ENCODE results near the gene PLEKHM1. TPM values are rescaled to one million over a fixed set of nuclear protein-coding genes. Genes with fewer than 3 reads are reported as not detected.

The PLEKHM1 gene
- total RNA-seq, 2 experiments from 2014 or later, result 108 to 118 TPM

DNA sequence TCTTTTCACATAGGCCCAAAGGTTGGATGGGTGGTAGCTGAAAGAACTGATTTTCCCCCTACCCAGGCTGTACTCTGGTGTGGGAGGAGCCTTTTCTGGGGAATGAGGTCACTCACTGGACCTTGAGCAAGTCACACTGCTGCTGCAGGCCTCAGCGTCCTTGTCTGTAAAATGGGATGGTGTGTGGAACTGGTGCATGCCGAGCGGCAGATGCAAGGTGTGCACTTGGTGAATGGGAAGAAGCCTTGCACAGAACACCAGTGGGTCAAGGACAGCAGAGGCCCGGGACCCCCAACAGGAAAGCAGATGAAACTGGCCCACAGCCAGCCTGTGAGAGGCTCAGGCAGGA, 96.0 kb downstream of the PLEKHM1 start:
- H3K36me3 Mint-ChIP-seq (ENCODE audit: low read depth), result peaks cover 43% of the 10 kb centered on the region
- CTCF ChIA-PET, result interaction anchor here (0.6 to 1.0 kb wide), 2 partner anchors 9 to 74 kb away, joined by 3 read pairs; no protein-coding TSS in a partner anchor
- ATAC-seq (ENCODE audit: poor library complexity) (no peak), DNase-seq (no peak)
- H3K27ac Mint-ChIP-seq, result no peak overlapping the region
- no peaks in the 10 kb centered on the region for H3K9me3 Mint-ChIP-seq
- no peak overlapping the region for H3K4me3 ChIP-seq (ENCODE audit: low read length)
- H3K4me1 Mint-ChIP-seq (ENCODE audit: low read depth), result peaks cover 7% of the 10 kb centered on the region
- H3K27me3 ChIP-seq (ENCODE audit: control insufficient read depth in 1 of 2, insufficient read depth in 2 of 2, low read length in 2 of 2), result no peaks in the 10 kb centered on the region
- POLR2A ChIA-PET, result no interaction called here
- H3K9me3 ChIP-seq (ENCODE audit: control insufficient read depth in 1 of 2, insufficient read depth in 1 of 2, low read length in 2 of 2), result no peaks in the 10 kb centered on the region
- peaks cover 2% of the 10 kb centered on the region for H3K4me1 ChIP-seq (ENCODE audit: insufficient read depth, low read length)
- peaks cover 54% of the 10 kb centered on the region for H3K36me3 ChIP-seq (ENCODE audit: insufficient read depth, low read length)
- no peaks in the 10 kb centered on the region for H3K27me3 Mint-ChIP-seq
- H3K4me3 Mint-ChIP-seq, result no peak overlapping the region
- intact Hi-C loops (cut with DNase I, micrococcal nuclease), result loop anchor here in 1 of 2 experiments (2.0 kb wide), 1 partner anchor 438 kb away; no protein-coding TSS in a partner anchor
- no peak overlapping the region for H3K27ac ChIP-seq (ENCODE audit: low read depth in 1 of 2, low read length in 2 of 2)
- no peak for TF ChIP-seq CTCF (IDR thresholded peaks at IDR 0.05)

DNA sequence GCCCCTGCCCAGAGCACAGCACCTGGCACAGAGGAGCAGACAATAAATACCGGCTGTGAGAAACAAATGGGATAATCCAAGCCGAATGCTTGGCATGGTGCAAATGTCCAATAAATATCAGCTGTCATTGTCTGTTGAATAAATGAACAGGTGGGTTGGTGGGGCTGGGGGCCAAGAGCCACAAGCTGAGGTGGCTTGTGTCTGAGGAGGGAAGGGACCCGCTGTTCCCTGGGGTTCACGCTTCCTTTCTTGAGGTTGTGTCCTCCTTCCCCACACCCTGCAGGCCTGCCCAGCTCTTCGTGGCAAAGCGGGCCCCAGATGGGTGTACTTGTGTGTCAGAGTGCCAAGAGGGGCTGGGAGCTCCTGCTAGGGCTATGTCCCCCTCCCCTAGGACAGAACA, 96.4 kb downstream of the PLEKHM1 start:
- Histone ChIP-seq H3K36me3 (ENCODE audit: insufficient read depth, low read length) (peaks cover 51% of the 10 kb centered on the region), H3K9me3 (ENCODE audit: control insufficient read depth in 1 of 2, insufficient read depth in 1 of 2, low read length in 2 of 2) (no peaks in the 10 kb centered on the region), H3K4me1 (ENCODE audit: insufficient read depth, low read length) (peaks cover 3% of the 10 kb centered on the region), H3K27ac (ENCODE audit: low read depth in 1 of 2, low read length in 2 of 2) (no peak overlapping the region), H3K27me3 (ENCODE audit: control insufficient read depth in 1 of 2, insufficient read depth in 2 of 2, low read length in 2 of 2) (no peaks in the 10 kb centered on the region), H3K4me3 (ENCODE audit: low read length) (no peak overlapping the region)
- Mint-ChIP-seq H3K4me1 (ENCODE audit: low read depth) (peaks cover 7% of the 10 kb centered on the region), H3K27ac (no peak overlapping the region), H3K27me3 (no peaks in the 10 kb centered on the region), H3K36me3 (ENCODE audit: low read depth) (peaks cover 38% of the 10 kb centered on the region), H3K9me3 (no peaks in the 10 kb centered on the region), H3K4me3 (no peak overlapping the region)
- intact Hi-C loops (cut with DNase I, micrococcal nuclease), result loop anchor here in 1 of 2 experiments (2.0 kb wide), 1 partner anchor 439 kb away; no protein-coding TSS in a partner anchor
- CTCF ChIA-PET, result interaction anchor here (1.0 kb wide), 1 partner anchor 8 kb away, joined by 3 read pairs; no protein-coding TSS in a partner anchor
- ATAC-seq (ENCODE audit: poor library complexity) (no peak), DNase-seq (no peak)
- no peak for TF ChIP-seq CTCF (IDR thresholded peaks at IDR 0.05)
- POLR2A ChIA-PET, result interaction anchor here (1.4 kb wide), 1 partner anchor 172 kb away, joined by 4 read pairs; the partner anchor contains the start of gene FMNL1

- Mint-ChIP-seq H3K36me3 (ENCODE audit: low read depth) (peaks cover 32% of the 10 kb centered on the region), H3K9me3 (no peaks in the 10 kb centered on the region), H3K4me1 (ENCODE audit: low read depth) (peaks cover 7% of the 10 kb centered on the region), H3K27me3 (no peaks in the 10 kb centered on the region), H3K27ac (no peak overlapping the region), H3K4me3 (no peak overlapping the region)
- ChIA-PET CTCF (no interaction called here), POLR2A (interaction anchor here (0.9 to 1.4 kb wide), 3 partner anchors 145 to 174 kb away, joined by 4 to 6 read pairs (median 4); partner anchors contain the start of gene FMNL1)
- peaks cover 7% of the 10 kb centered on the region for H3K4me1 ChIP-seq (ENCODE audit: insufficient read depth, low read length)
- DNase-seq (no peak), ATAC-seq (ENCODE audit: poor library complexity) (no peak)
- no peak for TF ChIP-seq CTCF (IDR thresholded peaks at IDR 0.05)
- no peaks in the 10 kb centered on the region for H3K27me3 ChIP-seq (ENCODE audit: control insufficient read depth in 1 of 2, insufficient read depth in 2 of 2, low read length in 2 of 2)
- peaks cover 44% of the 10 kb centered on the region for H3K36me3 ChIP-seq (ENCODE audit: insufficient read depth, low read length)
- no peak overlapping the region for H3K27ac ChIP-seq (ENCODE audit: low read depth in 1 of 2, low read length in 2 of 2)
- no peak overlapping the region for H3K4me3 ChIP-seq (ENCODE audit: low read length)
- H3K9me3 ChIP-seq (ENCODE audit: control insufficient read depth in 1 of 2, insufficient read depth in 1 of 2, low read length in 2 of 2), result no peaks in the 10 kb centered on the region
- intact Hi-C loops (cut with DNase I, micrococcal nuclease), result no loop called here
Observed at GRCh38 chr17:45393411-45393810, 97.1 kb downstream of the PLEKHM1 start.
